Posterior vena cava (tissue), 2 donors: ENCODE data around the gene MAGEB16. TPM values are rescaled to one million over a fixed set of nuclear protein-coding genes. Genes with fewer than 3 reads are reported as not detected.

Source experiments
- DNase-seq: peaks from one replicate; pipeline ENCODE4 v3.0.0-alpha.2; 2020; ENCODE audit warnings: low spot score
- intact Hi-C, 2 donors: fragments of 100-400 bp; cut with DNase I; formaldehyde crosslinking; loops; one replicate each; pipeline versions ENCODE4 v1.14.1 to v1.14.2; 2022 to 2023
- long read RNA-seq, 2 donors: library from polyadenylated mRNA; unstranded; transcript quantifications; one replicate each; pipeline ENCODE4 v2.0.0, GENCODE V29; 2020 to 2021
- total RNA-seq, 2 donors: library from RNA; stranded (reverse); fragmentation: NEBNext Ultra II Directional; extraction: Animal tissue kit (Norgen Biotek cat#: 25700); gene quantifications; one replicate each; pipeline ENCODE4 v1.2.1, GENCODE V29; 2021
- donor health status: DM: yes; HTN: yes; CAD: no.
- donor health status: DM: yes; HTN: yes; CAD: no.

The MAGEB16 gene
- not detected for total RNA-seq
- long read RNA-seq, donor 1: 0 reads
- long read RNA-seq, donor 2: 0 reads

- intact Hi-C loops: no loop called here
- DNase-seq: no peak
Observed at GRCh38 chrX:35798042-35798441, at the start of gene MAGEB16. Gene MAGEB16 (plus strand): TSS chrX:35798342. CDS start chrX:35802197, 3,855 bp downstream.

GRCh38 chrX:35773958-35774564 is 24.1 kb upstream of the MAGEB16 start:
- no peak for DNase-seq
- intact Hi-C loops: no loop called here

- no peak for DNase-seq
- intact Hi-C loops: no loop called here
Observed at GRCh38 chrX:35785075-35785474, 13.1 kb upstream of the MAGEB16 start.

GRCh38 chrX:35786271-35786670 is 11.9 kb upstream of the MAGEB16 start:
- DNase-seq: no peak
- intact Hi-C loops: no loop called here

GRCh38 chrX:35787867-35788266 is 10.3 kb upstream of the MAGEB16 start:
- intact Hi-C loops: no loop called here
- DNase-seq: no peak

- intact Hi-C loops: no loop called here
- no peak for DNase-seq
Observed at GRCh38 chrX:35800474-35800873, 2.3 kb downstream of the MAGEB16 start.

GRCh38 chrX:35809781-35810180 is 11.6 kb downstream of the MAGEB16 start:
- intact Hi-C loops: no loop called here
- DNase-seq: no peak

GRCh38 chrX:35819241-35819640 is 21.1 kb downstream of the MAGEB16 start:
- intact Hi-C loops: no loop called here

GRCh38 chrX:35826503-35826902 is 28.4 kb downstream of the MAGEB16 start:
- intact Hi-C loops: no loop called here
- no peak for DNase-seq

More at GRCh38 chrX:35819241-35819640, 21.1 kb downstream of the MAGEB16 start:
- DNase-seq: no peak

- intact Hi-C loops: no loop called here
- DNase-seq: no peak
Observed at GRCh38 chrX:35829501-35829900, 31.4 kb downstream of the MAGEB16 start.

GRCh38 chrX:35841872-35842271 is 43.7 kb downstream of the MAGEB16 start:
- no peak for DNase-seq
- intact Hi-C loops: no loop called here

- intact Hi-C loops: no loop called here
- DNase-seq: no peak
Observed at GRCh38 chrX:35842674-35843073, 44.5 kb downstream of the MAGEB16 start.

- intact Hi-C loops: no loop called here
- DNase-seq: no peak
Observed at GRCh38 chrX:35847736-35848135, 49.6 kb downstream of the MAGEB16 start.

Other genes with a start within 250 kb of the MAGEB16 start
- gene CFAP47, start 121.4 kb downstream of the MAGEB16 start, total RNA-seq: not detected